ENCODE measurements around the gene SEMA5B.
A peak's percentile ranks its signal among the peaks of the same experiment; 100 is the strongest.

SEMA5B gene

DNA sequence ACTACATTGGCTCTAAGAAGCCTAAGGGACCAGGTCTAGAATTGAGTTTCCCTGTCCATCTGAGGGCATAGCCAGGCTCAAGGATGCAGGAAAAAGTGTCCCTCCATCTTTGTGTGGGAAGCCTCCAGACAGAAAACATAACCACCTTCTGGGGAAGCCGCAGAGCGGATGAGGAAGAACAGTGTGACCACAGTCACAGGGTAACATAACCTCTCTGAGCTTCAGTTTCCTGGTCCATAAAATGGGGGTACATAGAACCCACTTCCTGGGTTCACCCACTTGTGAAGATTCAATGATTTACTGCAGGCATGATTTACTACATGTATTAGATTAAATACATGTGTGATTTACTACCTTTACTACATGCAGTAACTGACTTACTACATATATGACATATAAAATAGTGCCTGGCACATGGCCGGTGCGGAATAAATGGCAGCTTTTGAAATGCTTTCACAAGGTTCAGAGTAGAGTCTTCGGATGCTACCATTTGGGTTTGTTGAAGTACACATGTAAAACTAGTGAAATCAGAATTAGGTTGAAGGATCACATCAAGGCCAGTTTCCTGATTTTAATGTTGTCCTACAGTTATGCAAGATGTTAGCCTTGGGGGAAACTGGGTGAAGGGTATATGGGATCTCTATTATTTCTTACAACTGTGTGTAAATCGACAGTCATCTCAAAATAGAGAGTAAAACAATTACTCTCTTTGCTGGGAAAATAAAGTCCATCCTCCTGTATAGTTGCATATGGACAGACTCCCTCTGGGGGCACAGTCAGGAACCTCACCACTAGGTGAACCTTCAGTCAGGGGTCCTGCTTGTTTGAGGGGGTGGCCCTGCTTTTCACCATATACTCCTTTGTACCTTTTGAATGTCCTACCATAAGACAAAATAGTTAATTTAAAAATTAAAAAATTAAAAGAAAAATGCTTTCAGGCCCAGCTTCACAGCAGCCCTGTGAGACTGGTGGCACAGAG, 86.0 kb downstream of the SEMA5B start:
- H3K4me3 ChIP-seq (ENCODE audit: control insufficient read depth, low read depth, low read length), result no peak overlapping the region
- TF ChIP-seq, protein P1, sequence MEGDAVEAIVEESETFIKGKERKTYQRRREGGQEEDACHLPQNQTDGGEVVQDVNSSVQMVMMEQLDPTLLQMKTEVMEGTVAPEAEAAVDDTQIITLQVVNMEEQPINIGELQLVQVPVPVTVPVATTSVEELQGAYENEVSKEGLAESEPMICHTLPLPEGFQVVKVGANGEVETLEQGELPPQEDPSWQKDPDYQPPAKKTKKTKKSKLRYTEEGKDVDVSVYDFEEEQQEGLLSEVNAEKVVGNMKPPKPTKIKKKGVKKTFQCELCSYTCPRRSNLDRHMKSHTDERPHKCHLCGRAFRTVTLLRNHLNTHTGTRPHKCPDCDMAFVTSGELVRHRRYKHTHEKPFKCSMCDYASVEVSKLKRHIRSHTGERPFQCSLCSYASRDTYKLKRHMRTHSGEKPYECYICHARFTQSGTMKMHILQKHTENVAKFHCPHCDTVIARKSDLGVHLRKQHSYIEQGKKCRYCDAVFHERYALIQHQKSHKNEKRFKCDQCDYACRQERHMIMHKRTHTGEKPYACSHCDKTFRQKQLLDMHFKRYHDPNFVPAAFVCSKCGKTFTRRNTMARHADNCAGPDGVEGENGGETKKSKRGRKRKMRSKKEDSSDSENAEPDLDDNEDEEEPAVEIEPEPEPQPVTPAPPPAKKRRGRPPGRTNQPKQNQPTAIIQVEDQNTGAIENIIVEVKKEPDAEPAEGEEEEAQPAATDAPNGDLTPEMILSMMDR (conservative IDR thresholded peaks at IDR 0.05; ENCODE audit: control insufficient read depth, insufficient read depth, low read depth, low read length), result peak; percentile 38
- peak; percentile 6 for DNase-seq (ENCODE audit: low read depth)

DNA sequence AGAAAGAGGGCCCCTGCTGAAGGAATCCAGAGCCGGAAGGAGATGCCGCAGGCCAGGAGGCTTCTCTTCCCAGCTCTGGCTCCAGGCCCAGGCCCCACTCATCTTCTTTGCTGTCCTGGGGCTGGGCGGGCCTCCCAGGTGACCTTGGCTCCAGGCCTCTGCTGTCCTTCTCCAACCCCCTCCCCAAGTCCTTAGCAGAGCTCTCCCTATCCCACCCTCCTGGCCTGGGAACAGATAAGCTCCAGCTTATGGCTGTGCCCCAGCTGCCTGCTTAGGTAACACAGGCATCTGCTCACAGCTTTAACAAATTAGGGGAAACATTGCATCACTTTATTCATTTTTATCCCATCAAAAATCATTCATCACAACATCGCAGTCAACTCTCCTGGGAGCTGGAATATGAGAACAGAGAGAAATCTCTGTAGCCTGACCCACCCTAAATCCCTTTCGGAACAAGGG, 86.9 kb downstream of the SEMA5B start:
- DNase-seq (ENCODE audit: low read depth), result peak; percentile 76
- TF ChIP-seq, protein P1 (conservative IDR thresholded peaks at IDR 0.05; ENCODE audit: control insufficient read depth, insufficient read depth, low read depth, low read length), result no peak
- no peak overlapping the region for H3K4me3 ChIP-seq (ENCODE audit: control insufficient read depth, low read depth, low read length)

DNA sequence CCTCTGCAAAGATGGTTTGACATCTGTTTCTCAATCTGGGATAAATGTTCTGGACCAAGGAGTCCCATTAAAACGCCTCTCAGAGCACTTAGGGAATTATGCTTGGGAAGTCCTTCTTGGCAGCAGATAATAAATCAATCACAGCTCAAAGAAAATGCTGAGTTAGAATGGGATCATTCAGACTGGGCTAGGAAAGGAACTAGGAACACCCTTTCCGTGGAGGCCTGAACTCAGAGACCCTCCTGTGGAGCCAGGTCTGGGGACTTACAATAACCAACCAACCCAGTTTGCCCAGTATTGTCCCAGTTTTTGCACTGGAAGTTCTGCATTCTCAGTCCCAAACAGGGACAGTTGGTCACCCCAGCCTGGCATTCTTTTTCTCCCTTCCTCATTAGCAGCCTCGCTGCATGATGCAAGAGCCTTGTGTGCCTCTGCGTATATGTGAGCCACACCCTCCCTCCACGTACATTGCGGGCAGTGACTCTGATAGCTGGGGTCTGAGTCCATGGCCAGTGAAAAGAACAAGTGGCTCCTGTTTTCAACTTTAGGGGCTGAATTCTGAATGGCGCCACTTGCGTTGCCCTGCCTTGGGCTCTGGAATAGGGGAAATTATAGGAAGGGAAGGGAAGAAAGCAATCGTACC, 88.7 kb downstream of the SEMA5B start:
- TF ChIP-seq, protein P1 (conservative IDR thresholded peaks at IDR 0.05; ENCODE audit: control insufficient read depth, insufficient read depth, low read depth, low read length), result no peak
- DNase-seq (ENCODE audit: low read depth), result no peak
- no peak overlapping the region for H3K4me3 ChIP-seq (ENCODE audit: control insufficient read depth, low read depth, low read length)

DNA sequence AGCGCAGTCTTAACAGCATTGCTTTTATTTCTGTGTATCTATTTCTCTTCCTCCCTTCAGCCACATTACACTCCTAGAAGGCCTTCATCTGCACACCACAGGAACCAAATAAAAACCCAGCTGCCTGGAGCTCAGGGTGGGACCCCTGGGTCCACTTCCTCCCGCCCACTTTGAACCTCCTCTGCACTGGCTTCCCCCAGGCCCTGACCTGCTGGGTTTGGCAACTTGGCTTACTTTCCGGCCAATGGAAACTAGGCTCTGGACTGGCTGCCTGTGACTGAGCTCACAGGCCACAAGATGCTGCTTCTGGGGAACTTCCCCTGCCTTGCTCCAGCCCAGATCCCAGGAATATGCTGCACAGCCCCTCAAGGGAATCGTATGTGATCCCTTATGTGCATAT, 89.8 kb downstream of the SEMA5B start:
- H3K4me3 ChIP-seq (ENCODE audit: control insufficient read depth, low read depth, low read length), result no peak overlapping the region
- no peak for DNase-seq (ENCODE audit: low read depth)
- TF ChIP-seq, protein P1 (conservative IDR thresholded peaks at IDR 0.05; ENCODE audit: control insufficient read depth, insufficient read depth, low read depth, low read length), result no peak

DNA sequence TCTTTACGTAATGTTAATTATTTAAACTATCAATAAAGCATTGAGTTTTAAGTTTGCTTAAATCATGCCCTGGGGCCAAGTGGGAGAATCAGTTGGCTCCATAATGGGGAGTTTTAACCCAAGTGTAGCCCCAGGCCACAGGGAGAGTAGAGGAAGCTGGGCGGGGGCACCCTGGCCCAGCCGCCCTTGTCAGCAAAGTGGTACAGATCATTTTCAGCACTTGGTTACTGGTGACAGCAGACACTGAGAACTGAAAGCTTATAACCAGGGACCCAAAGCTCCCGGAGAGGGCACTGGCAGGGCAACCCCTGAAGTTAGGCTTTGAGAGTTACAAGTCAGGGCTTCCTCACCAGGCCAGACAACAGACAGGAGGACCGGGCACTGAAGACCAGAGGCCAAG, 90.6 kb downstream of the SEMA5B start:
- no peak overlapping the region for H3K4me3 ChIP-seq (ENCODE audit: control insufficient read depth, low read depth, low read length)
- no peak for DNase-seq (ENCODE audit: low read depth)
- TF ChIP-seq, protein P1 (conservative IDR thresholded peaks at IDR 0.05; ENCODE audit: control insufficient read depth, insufficient read depth, low read depth, low read length), result no peak

DNA sequence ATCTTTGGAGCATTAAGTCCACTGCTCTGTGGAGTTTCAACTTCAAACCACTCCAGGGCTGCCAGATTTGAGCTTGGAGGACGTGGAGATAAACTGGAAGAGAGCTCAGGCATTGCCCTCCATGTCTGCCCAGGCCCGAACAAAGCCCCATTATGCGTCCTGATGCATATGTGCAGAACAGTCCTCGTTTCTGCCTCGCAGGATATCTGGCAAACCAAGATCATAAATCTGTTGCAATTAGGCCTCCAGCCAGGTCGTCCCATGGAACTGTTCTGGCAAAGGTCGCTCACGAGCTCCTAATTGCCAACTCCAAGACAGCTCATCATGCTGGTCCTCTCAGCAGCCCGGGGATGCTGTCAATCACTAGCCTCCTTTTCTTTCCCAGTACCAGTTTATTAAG, 91.2 kb downstream of the SEMA5B start:
- no peak overlapping the region for H3K4me3 ChIP-seq (ENCODE audit: control insufficient read depth, low read depth, low read length)
- no peak for DNase-seq (ENCODE audit: low read depth)
- TF ChIP-seq, protein P1 (conservative IDR thresholded peaks at IDR 0.05; ENCODE audit: control insufficient read depth, insufficient read depth, low read depth, low read length), result no peak

All from fibroblast of mammary gland (primary cell).